Hematopoietic multipotent progenitor cell treated with erythropoietin and hydrocortisone succinate and interleukin-3 and kit ligand, for 17 days (in vitro differentiated cells): ENCODE data around the gene GNAQ.
A peak's percentile ranks its signal among the peaks of the same experiment; 100 is the strongest.

Source experiments
- DNase-seq: peaks from one replicate; pipeline ENCODE4 v3.0.0-alpha.2; 2015; ENCODE audit warnings: low spot score

GNAQ gene

DNA sequence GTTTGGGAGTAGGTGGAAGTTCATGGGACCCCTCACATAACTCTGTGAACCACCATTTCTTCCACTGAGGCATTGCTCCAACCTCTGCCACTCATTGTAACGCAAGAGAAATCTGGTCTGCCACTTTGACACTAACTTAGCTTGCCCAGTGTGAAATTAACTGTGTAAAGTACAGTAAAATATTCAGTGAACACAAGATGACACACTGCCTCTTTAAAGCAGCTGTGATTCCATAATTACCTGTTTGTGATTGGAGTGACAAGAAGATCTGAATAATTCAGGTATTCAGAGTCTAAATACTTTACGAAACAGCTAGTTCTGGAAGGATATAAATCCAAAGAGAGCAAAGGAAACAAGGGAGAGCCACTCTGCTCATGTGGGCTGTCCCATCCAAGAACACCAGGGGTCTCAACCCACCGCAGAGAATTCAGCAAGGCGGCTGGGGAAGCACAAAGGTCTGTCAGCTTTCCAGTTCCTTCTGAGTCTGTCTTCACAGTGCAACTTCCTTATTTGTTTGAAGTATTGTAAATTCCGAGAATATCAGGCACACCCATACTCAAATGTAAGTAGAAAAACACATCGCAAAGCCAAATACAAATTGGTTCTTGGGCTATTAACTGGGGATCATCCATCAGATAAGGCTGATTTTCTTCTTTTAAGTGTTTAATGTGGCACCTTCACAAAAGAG is 86.9 kb downstream of the GNAQ start:
- no peak for DNase-seq

DNA sequence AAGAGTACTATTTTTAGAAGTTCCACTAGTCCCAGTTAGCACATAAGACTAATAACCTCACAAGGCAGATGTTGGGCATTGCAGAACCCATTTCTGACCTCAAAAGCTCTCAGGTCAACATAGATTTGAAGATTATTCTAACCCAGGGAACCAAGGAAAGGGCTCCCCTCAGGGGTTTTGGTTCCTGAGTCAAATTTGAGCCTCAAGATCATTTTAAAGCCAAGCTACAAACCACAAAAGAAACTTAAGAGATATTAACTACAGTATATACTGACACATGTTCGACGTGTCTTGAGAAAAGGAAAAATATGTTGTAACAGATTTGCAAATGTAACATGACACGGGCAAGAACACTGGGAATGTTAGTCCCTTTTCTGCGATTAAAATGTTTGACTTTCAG is 88.6 kb downstream of the GNAQ start:
- no peak for DNase-seq

DNA sequence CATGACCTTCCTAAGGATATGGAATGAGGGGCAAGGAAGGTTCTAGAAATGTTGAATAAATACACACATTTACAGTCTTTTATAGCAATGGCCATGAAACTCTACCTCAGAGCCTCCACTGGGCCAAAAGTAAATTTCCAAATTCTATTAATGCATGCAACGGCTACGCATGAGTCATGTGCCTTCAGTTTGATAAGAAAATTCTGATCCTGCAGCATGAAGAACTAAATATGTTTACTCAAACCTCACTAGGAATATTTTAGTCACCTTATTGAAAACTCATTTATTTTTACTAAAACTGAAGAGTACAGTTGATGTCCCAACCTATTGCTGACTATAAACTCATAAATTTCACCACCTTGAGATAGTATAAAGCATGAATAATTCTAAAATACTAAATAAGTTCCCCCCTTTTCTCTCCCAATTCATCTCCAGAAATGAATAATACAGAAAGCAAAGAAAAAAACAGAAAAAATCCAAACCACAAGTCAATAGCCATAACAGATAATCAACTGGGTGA is 92.4 kb downstream of the GNAQ start:
- DNase-seq: peak; percentile 80

DNA sequence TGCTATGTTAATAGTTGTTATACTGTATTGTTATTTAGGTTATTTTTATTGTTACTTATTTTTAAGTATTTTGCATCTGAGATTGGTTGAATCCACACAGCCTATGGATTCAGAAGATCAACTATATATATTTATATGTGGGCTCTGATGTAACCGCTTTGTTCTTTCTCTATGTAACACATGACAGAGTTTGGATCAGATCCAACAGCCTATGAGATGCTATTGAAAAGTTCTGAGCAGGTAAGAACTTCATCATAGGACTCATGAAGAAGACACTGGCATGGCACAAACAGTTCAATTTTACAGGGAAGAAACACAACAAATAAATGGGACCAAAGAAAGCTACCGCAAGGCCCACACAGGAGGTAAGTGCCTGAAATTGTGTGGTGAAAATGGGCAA is 93.4 kb downstream of the GNAQ start:
- no peak for DNase-seq

DNA sequence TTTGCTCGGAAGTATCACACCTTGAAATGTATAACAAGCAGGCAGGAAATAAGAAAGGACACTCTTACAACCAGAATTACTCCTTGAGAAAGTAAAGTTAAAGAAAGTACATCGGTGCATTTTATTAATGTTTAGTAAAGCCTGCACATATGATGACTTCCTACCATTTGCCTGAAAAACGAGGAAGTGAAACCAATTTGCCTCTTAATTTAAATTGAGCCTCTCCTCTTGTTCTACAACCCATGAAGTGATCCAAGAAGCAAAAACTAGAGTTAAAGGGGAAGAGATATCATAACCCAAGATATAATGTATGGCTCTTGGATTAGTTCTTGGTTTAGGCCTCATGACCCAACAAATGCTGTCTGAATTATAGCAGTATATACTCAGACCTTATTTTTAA is 95.6 kb downstream of the GNAQ start:
- DNase-seq: no peak

DNA sequence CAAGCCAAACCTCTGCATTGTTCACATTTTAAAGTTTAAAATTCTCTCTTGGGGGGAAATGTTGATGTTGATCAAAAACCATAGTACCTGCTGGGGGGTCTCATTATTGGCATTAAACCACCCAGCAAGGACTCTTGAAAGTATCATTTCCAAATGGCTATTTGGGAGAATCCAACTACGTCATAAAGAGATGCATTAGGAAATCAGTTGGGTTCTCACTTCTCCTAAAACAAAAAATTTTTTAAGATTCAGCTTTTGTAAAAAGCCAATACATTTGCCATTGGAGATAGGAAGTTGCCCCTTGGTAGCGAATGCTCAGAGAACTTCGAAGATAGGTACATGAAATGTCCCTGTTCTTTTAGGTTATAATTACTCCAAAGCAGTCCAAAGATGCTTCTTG is 96.4 kb downstream of the GNAQ start:
- no peak for DNase-seq

DNA sequence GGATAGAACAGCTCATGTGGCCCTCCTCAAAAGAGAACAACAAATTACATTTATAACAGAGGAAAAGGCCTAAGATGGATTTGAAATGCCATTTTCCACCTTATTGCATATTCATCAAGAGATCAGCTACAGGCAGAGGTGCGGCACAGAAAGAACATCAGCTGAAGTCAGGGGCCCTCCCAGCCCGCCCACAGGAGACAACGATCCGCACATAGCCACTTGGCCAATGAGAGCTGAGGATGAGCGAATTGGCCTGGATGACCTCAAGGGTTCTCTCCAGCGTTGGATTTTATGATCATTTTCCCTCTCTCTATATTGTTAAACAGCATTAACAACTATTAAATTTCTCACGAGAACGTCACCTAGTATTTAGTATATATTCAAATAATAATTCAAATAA is 97.6 kb downstream of the GNAQ start:
- DNase-seq: no peak

DNA sequence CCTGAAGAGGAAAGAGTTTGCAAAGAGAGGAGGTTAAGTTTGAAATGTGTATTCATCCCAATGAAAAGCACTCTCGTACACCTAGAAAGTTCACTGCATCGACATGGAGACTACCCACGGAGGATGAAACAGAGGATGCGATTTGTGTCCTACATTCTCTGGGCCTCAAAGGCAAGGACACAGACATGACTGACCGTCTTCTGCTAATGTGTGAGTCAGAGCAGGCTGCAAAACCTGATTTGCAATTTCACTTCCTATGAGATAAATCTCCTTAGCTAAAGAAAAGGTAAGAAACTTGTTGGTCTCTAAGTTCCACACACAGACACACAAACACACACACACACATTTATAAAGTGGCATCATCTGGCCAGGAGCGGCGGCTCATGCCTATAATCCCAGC is 98.6 kb downstream of the GNAQ start:
- no peak for DNase-seq

DNA sequence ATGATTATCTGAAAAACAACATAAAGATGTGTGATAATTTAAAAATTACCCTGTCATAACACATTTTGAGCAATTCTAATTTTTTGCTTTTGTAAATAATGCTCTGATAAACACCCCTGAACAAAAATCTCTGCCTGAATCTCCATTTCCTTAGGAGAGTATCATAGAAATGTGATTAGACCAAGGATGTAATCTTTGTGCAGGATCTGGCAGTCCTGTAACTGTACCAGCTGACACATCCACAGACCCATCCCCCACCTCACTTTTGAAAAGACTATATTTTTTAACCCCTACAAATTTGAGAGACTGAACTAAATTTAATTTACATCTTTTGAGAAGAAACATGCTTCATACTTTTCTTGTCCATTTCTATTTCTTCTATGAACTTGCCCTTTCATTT is 101.7 kb downstream of the GNAQ start:
- no peak for DNase-seq

DNA sequence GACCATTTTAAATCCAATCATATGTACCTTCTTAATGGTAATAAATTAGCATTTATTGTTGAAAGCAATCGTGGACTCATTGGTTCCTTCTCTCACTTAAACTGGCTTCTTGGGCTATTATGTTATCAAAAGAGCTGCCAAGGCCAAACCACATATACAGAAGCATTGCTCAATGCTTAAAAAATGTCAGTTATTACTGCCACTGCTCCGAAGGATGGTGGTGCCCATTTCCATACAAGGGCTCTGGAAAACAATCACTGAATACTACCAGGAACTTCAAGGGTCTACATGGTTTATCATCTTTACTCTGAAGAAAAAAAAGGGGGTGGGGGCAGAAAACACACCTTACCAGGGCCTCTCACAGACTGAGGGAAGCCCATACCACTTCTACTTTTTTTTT is 104.3 kb downstream of the GNAQ start:
- no peak for DNase-seq

DNA sequence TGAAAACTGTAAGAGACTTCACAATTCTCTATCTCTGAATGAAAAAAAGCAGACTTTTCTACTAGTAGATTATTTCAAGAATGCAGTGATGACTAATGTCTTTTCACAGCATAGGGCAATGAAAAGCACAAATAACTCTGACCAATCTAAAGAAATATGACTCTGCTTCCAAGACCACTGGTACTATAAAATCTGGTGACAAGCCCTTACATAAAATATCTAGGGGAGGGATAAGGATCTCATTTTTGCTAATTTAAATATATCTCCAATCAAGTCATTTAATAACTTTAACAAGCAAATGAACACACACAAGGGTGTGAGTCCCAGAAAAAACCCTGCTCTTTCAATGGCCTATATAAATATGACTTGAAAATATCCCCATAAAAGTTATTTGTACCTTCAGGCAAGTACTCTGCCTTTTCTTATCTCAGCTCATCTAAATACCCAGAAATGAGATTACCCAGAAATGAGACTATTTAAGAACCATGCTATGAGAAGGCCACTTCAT is 105.2 kb downstream of the GNAQ start:
- peak; percentile 39 for DNase-seq

DNA sequence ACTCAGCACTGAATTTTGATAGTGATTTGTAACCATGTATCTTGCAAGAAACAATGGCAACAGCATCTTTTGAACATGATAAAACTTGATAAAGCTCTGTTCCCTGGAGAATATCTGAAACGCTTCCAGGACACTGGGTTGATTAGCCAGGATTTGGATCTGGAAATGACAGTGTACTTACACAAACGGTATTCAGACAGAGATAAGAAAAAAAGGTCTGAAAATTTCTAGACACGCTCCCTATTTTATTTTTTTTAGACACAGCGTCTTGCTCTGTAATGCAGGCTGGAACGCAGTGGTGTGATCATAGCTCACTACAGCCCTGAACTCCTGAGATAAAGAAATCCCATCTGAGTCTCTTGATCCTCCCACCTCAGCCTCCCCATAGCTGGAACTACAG is 109.0 kb downstream of the GNAQ start:
- DNase-seq: no peak

DNA sequence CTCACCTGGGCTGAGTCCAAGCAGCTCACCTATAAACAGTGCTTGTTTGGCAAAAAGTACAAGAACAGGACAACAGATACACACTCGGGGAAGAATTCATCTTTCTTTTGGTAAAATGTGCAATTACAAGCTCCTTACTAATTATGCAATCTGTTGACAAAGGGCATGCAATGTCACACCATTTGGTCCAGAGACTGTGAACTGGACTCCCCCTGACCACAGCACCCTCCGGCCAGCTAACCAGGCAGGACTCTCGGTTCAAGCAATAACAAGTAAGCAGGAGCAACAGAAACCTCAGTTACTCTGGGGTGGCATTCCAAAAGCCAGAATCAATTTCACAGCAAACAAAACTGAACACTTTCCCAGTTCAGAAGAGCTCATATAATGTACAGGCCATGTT is 113.8 kb downstream of the GNAQ start:
- no peak for DNase-seq

DNA sequence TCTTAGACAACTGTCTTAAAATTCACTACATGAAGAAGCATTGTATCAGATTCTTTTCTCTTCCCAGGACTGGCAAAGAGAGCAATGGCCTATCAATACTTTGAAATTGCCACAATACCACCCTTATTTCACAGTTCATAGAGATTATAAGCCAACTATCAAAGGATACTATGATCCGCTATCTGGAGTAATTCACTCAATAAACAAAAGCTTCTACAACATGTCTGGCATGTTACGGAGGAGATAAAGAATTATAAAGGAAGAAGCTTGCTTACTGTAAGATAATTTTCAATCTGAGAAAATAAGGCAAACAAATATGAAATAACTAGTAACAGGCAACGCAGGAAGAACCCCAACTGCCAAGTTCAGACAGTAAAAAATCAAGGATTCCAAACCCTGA is 114.8 kb downstream of the GNAQ start:
- no peak for DNase-seq

DNA sequence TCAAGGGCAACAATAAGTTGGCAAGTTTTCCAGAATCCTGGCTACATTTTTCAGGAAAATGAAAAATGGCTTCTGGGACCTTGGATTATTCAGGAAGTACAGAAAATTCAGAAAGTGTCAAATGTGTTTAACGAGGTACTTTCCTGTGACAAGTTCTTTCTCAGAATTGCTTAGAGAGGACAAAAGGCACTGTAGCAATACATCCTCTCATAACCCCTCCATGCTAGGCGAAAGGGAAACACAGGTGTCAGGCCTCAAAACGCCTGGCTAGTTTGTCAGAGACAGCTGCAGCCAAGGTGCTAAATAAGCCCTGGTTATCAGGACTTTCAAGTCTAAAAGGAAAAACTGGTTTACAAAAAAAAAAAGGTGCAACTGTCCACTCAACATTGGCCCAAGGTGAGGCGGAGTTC is 115.2 kb downstream of the GNAQ start:
- DNase-seq: no peak

DNA sequence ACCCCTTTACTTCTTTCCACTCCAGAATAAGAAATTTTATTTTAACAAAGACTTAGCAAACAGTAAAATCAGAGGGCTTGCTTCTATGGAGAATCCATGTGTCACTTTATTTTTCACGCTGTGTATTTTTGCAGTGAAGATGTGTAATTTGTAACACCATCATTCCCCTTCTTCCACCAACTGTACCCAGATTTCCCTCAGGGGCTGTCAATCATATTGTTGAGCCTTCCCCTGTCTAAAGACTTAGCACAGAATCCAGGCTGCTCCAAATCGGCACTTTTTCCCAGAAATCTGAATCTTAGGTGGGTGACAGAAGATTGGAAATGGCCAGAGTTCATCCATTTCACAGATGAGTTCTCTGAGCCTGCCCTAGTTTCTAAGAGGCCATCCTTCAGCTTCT is 115.9 kb downstream of the GNAQ start:
- no peak for DNase-seq

DNA sequence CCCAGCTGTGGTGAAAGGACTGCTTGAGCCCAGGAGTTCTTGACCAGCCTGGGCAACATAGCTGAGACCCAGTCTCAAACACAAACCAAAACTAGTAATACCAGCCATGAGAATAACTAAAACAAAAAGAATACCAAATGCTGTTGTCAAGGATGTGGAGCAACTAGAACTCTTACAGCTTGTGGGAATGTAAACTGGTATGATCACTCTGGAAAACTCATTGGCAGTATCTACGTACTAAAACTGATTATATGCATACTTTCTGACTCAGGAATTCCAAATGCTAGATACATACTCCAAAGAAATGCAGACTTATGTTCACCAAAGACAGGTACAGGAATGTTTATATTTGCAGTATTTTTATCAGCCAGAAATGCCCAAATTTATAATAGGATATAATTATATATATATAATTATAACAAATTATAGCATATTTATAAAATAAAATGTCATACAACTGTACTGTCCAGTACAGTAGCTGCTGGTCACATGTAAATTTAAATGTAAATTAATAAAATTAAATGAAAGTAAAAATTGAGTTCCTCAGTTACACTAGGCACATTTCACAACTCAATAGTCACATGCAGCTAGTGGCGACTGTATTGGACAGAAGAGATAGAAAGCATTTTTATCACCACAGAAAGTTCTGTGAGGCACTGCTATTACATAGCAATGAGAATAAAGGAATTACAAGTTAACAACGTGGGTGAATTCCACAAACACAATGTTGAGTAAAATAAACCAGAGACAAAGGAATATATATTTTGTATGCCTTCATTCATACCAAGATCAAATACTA is 118.5 kb downstream of the GNAQ start:
- no peak for DNase-seq

DNA sequence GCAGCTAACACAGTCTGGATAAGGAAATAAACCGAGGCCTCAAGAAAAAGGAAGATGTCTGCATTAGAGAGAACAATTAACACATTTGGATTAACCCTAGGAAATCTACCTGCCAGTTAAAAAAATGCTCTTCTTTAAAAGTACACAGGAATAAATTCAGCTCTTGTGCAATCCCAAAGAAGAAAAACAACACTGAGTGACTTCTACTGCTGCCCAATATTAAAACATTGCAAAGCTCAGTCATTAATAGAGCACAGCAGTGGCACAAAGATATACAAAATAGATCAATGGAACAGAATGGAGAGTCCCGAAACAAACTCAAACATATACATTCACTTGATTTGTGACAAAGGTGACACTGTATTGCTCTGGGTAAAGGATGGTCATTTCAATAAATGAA is 119.7 kb downstream of the GNAQ start:
- DNase-seq: no peak

DNA sequence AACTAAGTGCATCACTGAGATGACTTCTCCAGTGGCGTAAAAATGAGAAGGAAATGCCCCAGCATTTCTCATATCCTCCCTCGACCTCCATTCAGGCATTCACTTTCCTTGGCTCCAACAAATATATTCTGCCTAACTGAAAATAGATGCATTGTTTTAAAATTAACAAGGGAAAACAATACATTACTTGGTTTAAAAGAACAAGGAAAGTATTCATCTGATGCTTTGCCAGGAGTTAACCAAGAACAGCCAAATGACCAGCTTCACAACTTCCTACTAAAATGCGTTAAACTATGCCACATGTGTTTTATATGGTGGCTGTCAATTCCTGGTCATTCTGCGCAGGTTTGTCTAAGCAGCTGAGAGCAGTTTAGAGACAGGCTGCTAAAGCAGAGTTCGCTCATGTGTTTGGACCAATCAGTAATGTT is 121.4 kb downstream of the GNAQ start:
- no peak for DNase-seq

DNA sequence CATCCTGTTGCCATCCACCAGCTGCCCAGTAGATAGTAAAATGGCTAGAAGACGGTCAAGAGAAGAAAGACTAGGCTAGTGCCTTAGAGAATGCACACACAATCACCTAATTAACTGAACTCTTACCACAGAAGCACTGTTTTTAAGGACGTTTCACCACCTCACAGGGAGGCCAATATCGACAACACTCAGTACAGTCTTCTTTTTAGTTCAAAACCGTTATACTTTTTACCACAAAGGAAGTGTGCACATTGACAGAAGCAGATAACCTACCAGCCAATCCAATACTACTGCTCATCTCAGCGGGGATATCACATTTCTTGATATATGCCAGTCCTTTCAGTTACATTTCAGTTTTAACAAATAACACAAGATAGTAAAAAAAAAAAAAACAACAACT is 122.3 kb downstream of the GNAQ start:
- peak; percentile 37 for DNase-seq

DNA sequence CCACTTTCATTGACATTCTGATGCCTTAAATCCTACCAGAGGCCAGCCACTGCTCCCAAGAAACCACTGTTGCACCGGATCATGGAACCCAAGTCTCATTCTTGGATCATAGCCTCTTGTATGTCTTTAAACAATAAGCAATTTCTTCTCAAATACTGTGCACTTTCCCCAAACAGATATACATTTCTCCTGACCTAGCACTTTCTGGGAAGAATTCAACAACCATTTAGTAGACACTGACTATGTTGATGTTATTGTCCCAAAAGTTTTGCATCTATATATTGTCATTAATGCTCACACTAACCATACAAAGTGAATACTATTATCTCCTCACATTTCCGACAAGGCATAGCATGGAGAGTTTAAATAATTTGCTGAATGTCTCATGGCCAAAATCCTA is 123.3 kb downstream of the GNAQ start:
- DNase-seq: no peak

DNA sequence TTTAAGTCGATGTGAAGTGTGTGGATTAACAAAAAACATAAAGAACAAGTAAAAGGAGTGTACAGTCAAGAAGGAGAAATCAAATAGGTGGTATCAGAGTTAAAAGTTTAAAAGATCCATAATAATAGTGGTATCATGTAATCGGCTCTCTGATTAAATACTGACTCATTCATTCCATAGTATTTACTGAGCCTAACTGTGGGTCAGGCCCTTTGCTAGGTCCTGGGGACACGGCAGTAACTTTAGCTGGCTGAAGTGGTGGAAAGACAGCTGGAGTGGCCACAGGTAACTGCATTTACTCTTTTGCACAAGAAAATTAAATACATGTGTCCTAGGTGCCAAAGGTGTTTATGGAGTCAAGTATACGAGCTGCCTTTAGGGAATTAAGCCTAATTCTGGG is 124.0 kb downstream of the GNAQ start:
- DNase-seq: no peak

DNA sequence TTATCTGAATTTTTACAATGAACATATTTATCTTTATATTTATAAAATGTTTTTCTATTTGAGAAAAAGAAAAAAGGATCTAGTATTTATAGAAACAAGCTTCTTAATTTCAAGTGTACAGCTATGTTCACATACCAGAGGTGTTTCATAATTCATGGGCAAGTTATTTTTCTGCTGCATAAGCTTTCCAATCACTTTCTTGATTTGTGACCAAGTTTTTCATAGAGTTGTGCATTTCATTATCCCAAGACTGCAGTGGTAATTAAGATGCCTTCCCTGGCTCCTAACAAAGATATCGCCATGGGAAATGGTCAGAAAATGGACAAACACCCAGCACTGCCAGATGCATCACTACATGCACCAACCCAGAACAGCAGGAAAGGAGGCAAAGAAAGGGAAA is 124.6 kb downstream of the GNAQ start:
- DNase-seq: no peak
